ENCODE results near the gene TLL2.

TLL2 gene

DNA sequence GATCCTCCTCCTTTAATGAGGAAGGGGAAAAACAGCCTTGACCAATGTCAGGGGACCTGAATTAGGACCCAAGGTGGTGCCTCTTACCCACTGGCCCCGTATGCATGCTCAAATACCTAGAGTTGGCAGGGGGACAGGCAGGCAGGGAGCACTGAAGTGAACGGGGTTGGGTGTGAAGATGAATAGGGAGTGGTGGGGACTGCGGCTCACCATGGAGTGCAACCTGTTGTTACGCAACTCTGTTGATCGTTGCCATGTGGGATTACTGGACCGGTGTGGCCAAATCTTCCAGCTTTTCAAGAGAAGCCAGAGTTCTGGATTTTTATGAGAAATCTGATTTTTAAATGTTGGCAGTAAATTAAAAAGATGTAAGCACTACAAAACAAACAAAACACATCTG is 48.1 kb downstream of the TLL2 start:
- no peak for DNase-seq (ENCODE audit: low read depth)
- no peak overlapping the region for H3K4me3 ChIP-seq (ENCODE audit: low read depth, low read length)
- TF ChIP-seq, protein P1, sequence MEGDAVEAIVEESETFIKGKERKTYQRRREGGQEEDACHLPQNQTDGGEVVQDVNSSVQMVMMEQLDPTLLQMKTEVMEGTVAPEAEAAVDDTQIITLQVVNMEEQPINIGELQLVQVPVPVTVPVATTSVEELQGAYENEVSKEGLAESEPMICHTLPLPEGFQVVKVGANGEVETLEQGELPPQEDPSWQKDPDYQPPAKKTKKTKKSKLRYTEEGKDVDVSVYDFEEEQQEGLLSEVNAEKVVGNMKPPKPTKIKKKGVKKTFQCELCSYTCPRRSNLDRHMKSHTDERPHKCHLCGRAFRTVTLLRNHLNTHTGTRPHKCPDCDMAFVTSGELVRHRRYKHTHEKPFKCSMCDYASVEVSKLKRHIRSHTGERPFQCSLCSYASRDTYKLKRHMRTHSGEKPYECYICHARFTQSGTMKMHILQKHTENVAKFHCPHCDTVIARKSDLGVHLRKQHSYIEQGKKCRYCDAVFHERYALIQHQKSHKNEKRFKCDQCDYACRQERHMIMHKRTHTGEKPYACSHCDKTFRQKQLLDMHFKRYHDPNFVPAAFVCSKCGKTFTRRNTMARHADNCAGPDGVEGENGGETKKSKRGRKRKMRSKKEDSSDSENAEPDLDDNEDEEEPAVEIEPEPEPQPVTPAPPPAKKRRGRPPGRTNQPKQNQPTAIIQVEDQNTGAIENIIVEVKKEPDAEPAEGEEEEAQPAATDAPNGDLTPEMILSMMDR (IDR thresholded peaks at IDR 0.05; ENCODE audit: control insufficient read depth, extremely low read depth, insufficient read depth) = no peak

DNA sequence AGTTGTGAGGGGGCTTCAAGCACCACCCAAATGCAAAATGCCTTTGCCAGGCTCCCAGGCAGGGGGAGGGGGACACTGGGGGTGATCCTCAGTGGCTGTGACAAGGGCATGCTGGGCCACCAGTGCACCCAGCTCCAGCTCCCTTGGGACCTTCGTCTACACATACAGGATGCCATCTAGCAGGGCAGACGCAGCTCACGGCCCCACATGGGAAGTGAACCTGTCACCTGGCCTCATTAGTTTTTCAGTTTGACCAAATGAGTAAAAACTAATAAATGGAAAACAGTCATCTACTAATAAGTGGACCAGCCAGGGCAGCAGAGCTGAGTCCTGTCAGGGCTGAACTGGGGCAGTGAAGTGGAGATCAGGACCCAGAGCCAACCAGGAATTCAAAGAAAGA is 50.2 kb downstream of the TLL2 start:
- TF ChIP-seq, protein P1 (IDR thresholded peaks at IDR 0.05; ENCODE audit: control insufficient read depth, extremely low read depth, insufficient read depth) = no peak
- no peak for DNase-seq (ENCODE audit: low read depth)
- H3K4me3 ChIP-seq (ENCODE audit: low read depth, low read length) = no peak overlapping the region

DNA sequence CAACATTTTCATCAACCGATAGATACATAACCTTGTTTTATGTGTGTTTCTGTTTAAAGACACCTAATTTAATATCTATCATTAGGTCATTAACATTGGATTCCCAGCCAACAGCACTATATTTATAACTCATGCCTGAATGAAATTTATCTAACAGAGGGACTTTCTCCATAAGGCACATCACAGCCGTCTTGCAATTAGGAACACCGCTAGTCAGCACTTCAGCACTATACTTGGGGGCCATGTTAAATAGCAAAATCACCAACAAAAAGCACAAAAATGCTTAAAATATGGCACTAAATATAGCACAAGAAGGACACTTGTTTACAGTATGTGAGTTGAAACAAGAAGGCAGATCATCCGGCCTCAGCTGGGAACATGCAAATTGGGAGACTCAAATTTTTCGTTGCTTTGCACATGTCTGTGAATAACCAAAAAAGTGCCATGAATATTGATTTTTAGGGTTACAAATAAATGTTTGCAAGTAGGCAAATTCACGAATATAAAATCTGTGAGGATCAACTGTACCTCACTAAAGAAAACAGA is 51.0 kb downstream of the TLL2 start:
- TF ChIP-seq, protein P1 (IDR thresholded peaks at IDR 0.05; ENCODE audit: control insufficient read depth, extremely low read depth, insufficient read depth) = no peak
- no peak for DNase-seq (ENCODE audit: low read depth)
- no peak overlapping the region for H3K4me3 ChIP-seq (ENCODE audit: low read depth, low read length)

DNA sequence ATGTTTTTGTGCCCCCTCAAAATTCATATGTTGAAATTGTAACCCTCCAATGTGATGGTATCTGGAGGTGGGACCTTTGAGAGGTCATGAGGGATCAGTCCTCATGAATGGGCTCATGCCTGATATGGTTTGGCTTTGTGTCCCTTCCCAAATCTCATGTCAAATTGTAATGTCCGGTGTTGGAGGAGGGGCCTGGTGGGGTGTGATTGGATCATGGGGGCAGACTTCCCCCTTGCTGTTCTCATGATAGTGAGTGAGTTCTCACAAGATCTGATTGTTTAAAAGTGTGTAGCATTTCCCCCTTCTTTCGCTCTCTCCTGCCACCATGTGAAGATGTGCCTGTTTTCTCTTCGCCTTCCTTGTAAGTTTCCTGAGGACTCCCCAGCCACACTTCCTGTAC is 53.4 kb downstream of the TLL2 start:
- TF ChIP-seq, protein P1 (IDR thresholded peaks at IDR 0.05; ENCODE audit: control insufficient read depth, extremely low read depth, insufficient read depth) = no peak
- H3K4me3 ChIP-seq (ENCODE audit: low read depth, low read length) = no peak overlapping the region

DNA sequence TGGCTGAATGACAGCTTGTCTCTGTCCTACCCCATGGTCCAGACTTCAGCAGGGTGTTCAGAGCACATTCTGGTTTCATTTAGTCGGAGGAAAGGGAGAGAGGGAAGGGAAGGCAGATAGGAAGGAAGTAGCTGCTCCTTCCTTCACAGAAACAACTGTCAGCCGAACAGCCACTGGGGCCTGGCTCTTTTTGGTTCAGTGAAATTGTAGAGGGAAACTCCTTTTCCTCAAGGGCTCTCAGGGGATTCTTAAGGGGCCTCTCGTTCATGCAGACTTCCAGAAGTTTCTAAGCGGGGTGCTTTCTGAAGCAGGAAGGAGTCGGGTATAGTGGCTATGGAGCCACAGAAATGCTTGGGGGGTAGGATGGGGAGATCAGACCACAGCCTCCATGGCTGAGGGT is 56.4 kb downstream of the TLL2 start:
- TF ChIP-seq, protein P1 (IDR thresholded peaks at IDR 0.05; ENCODE audit: control insufficient read depth, extremely low read depth, insufficient read depth) = no peak
- no peak overlapping the region for H3K4me3 ChIP-seq (ENCODE audit: low read depth, low read length)

More for the DNA sequence above, 53.4 kb downstream of the TLL2 start:
- no peak for DNase-seq (ENCODE audit: low read depth)

DNA sequence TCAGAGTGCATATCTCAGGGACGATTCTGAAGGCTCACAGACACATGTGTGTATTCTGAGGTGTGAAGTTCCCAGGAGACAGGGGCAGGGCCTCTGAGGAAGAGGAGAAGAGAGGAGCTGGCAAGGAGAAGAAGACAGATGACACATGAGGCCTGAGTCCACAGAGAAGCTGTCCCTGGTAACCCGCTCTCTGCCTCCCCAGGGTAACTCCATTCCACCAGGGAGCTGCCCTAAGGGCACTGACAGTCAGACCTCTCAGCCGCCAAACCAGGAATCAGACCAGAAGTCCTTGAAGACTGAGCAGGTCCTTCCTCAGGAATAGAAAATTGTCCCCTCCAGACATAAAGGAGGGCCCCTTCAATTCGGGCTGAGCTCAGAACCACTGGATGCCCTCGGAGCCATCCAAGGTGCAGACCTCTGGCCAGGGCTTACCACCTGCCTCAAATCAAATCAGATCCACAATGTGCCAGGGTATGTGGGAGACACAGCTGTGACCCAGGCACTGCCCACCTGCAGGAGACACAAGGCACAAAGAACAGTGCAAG is 57.4 kb downstream of the TLL2 start:
- no peak overlapping the region for H3K4me3 ChIP-seq (ENCODE audit: low read depth, low read length)
- DNase-seq (ENCODE audit: low read depth) = no peak
- TF ChIP-seq, protein P1 (IDR thresholded peaks at IDR 0.05; ENCODE audit: control insufficient read depth, extremely low read depth, insufficient read depth) = no peak

More for the DNA sequence above, 56.4 kb downstream of the TLL2 start:
- DNase-seq (ENCODE audit: low read depth) = no peak
